GM04504 (cell line): ENCODE results near the gene OSTC.

Experiments
- DNase-seq: peaks from one replicate; pipeline ENCODE4 v3.0.0-alpha.2; 2012; ENCODE audit warnings: low read depth

Gene OSTC

DNA sequence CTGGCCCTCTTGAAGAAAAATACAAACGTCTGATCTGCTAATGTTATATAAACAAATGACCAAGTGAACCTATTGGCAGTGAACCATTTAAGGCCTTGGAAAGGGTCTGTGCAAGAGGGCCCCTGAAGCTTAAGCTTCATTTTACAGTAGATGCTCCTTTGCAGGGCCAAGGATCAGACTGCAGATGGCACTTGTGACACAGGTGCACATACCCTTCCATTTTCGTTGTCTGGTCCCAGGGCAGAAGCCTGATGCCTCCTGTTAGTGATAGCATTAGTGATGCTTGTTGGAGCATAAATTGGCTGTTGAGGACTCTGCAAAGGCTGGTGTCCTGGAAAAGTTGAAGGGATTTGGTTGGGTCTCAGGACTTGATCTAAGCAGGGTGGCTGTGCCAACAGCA, 65.9 kb downstream of the OSTC start:
- no peak for DNase-seq

DNA sequence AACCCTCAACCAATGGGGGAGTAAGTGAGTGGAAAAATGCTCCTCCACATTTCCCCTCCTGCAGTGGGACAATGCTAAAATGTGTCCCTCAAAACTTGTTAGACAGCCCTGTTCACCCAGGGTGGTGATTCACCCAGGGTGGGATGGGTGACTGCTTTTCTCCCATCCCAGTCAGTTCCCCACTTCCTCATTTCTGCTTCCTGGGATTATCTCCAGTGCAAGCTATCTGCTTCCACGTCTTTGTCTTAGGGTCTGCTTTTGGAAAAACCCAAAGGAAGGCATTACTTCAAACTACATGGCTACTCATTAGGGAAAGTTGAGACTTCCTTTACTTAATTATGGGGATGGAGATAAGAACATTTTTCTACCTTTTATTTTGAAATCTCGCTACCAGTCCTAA, 67.0 kb downstream of the OSTC start:
- no peak for DNase-seq
